22Rv1 (cell line): ENCODE measurements around the gene RC3H1.
"Not testable (repeated sequence)": the region's sequence is repeated elsewhere in the genome, so short reads cannot be mapped to it uniquely, and the experiment has no call there.

Experiments used
- H3K27ac ChIP-seq: fragments of 450-650 bp; 2 replicates; pipeline ENCODE4 v1.5.1; 2017
- CTCF ChIP-seq: fragments of 450-650 bp; IDR thresholded peaks from 2 replicates; pipeline ENCODE4 v1.5.1; 2017; ENCODE audit warnings: mild to moderate bottlenecking
- ZFX ChIP-seq: fragments of 450-650 bp; IDR thresholded peaks from 2 replicates; pipeline ENCODE4 v1.6.1; 2017; ENCODE audit warnings: antibody characterized with exemption, borderline replicate concordance

RC3H1 gene

GRCh38 chr1:173937062-173937461, 85.1 kb downstream of the RC3H1 start:
- TF ChIP-seq ZFX (no peak), CTCF (no peak)
- H3K27ac ChIP-seq, result no peak overlapping the region

GRCh38 chr1:173934440-173934839, 87.7 kb downstream of the RC3H1 start:
- no peak overlapping the region for H3K27ac ChIP-seq
- no peak for TF ChIP-seq ZFX
- no peak for TF ChIP-seq CTCF

DNA sequence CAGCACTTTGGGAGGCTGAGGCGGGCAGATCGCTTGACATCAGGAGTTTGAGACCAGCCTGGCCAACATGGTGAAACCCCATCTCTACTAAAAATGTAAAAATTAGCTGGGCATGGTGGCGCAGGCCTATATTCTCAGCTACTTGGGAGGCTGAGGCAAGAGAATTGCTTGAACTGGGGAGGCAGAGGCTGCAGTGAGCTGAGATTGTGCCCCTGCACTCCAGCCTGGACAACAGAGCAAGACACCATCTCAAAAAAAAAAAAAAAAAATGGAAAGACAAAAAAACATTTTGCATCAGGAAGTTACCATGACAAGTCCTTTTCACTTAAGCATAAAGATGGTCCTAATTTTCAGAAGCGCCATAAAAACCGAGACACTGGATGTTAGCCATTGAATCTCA, 91.6 kb downstream of the RC3H1 start:
- not testable (repeated sequence) for H3K27ac ChIP-seq

GRCh38 chr1:173925306-173926242, 96.6 kb downstream of the RC3H1 start:
- H3K27ac ChIP-seq, result peak overlapping the region; percentile 64

GRCh38 chr1:173920861-173921260, 101.3 kb downstream of the RC3H1 start:
- TF ChIP-seq ZFX (no peak), CTCF (no peak)
- H3K27ac ChIP-seq, result no peak overlapping the region

More at GRCh38 chr1:173925306-173926242, 96.6 kb downstream of the RC3H1 start:
- no peak for TF ChIP-seq ZFX
- no peak for TF ChIP-seq CTCF

DNA sequence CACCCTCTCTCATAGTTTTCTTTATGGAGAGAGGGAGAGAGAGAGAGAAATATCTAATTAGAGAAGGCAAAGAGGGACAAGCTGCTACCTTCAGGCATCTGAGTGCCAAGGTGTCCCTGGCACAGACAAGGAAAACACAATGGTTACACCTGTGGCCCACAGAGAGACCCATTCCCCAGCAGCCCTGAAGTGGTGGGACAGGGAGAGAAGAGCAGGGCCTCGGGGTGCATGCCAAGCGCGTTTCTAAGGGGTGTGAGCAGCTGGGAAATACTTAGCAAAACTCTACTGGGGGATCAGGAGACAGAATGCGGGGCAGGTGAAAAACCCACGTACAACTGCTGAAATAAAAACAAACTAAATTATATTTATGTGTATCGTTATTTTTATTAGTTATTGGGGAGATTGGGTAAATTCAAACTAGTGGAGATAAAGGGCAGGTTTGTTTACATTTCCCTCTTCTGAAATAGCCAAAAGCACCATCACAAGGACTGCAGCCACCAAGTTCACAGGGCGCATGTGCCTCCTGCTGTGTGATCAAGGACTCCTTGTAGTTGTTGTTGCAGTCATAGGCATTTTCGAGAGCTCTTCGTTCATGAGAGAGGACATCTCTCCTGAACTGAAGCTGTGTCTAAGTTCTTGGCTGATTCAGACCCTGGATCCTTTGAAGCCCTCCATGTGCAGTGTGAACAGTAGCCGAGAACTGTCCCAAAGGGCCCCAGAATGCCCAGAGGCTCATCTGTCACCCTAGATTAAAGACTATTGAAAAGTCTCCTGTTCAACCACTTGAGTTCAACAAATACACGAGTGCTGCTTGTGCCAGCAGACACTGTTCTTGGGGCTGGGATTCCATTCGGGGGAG, 104.3 kb downstream of the RC3H1 start:
- TF ChIP-seq CTCF, result no peak
- no peak for TF ChIP-seq ZFX
- H3K27ac ChIP-seq, result no peak overlapping the region

- no peak for TF ChIP-seq CTCF
- H3K27ac ChIP-seq, result no peak within 1 kb of the TSS
Measured at GRCh38 chr1:173917149-173917548, 105.0 kb downstream of the RC3H1 start, which contains the start of gene SERPINC1. Gene SERPINC1 (minus strand): TSS chr1:173917327. CDS start chr1:173917259, 68 bp downstream.
